Measurements from ENCODE around the gene HIF3A. TPM values are rescaled to one million over a fixed set of nuclear protein-coding genes. Genes with fewer than 3 reads are reported as not detected.

HIF3A gene
- total and polyA plus RNA-seq, 2 of the 8 experiments (the other 6 are each of a cell fraction or from before 2014, with no cell fraction given) = 38.6 to 38.8 TPM

DNA sequence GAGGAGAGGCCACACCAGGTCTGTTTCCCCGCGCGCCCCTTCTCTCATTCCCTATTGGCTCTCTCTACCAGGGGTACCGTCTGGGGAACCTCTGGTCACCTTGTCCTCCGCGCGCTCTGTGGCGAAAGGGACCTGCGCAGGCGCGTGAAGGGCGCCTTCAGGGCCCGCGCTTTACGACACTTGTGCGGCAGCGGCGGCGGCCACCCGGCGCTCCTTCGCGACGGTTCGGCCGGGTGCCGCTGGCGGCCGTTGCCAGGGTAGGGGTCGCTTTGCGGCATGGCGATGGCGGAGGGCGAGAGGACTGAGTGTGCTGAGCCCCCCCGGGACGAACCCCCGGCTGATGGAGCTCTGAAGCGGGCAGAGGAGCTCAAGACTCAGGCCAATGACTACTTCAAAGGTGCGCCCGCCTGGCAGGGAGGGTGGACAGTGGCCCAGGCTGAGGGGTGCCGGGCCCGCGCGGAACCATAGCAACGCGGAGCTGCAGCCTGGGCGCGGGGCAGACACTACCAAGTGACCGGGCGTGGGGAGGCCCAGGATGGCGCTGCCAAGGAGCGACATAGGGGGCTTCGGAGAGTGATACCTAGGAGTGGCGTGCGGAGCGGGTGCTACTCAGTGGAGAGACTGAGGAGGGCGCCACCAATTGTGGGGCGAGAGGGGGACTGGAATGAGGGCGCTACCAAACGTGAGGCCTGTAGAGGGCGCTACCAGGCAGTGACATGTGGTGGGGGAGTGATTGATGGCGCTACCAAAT is 50.2 kb downstream of the HIF3A start, which contains the start of gene PPP5C (continued):
- TF ChIP-seq RBBP5 (IDR thresholded peaks at IDR 0.05; ENCODE audit: borderline replicate concordance, low read depth, low read length) (no peak), BACH1 (IDR thresholded peaks at IDR 0.05; ENCODE audit: low read length) (no peak; the same call in 1 of the 2 replicates), BRCA1 (IDR thresholded peaks at IDR 0.05; ENCODE audit: low read depth, low read length) (no peak), POLR2AphosphoS5 (IDR thresholded peaks at IDR 0.05; ENCODE audit: low read depth, low read length) (peak; percentile 65; the same call in 1 of the 2 replicates)
- TF ChIP-seq, protein P1, sequence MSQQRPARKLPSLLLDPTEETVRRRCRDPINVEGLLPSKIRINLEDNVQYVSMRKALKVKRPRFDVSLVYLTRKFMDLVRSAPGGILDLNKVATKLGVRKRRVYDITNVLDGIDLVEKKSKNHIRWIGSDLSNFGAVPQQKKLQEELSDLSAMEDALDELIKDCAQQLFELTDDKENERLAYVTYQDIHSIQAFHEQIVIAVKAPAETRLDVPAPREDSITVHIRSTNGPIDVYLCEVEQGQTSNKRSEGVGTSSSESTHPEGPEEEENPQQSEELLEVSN (IDR thresholded peaks at IDR 0.05) = peak; percentile 65; the same call in 1 of the 2 replicates
- TF ChIP-seq, protein P2, sequence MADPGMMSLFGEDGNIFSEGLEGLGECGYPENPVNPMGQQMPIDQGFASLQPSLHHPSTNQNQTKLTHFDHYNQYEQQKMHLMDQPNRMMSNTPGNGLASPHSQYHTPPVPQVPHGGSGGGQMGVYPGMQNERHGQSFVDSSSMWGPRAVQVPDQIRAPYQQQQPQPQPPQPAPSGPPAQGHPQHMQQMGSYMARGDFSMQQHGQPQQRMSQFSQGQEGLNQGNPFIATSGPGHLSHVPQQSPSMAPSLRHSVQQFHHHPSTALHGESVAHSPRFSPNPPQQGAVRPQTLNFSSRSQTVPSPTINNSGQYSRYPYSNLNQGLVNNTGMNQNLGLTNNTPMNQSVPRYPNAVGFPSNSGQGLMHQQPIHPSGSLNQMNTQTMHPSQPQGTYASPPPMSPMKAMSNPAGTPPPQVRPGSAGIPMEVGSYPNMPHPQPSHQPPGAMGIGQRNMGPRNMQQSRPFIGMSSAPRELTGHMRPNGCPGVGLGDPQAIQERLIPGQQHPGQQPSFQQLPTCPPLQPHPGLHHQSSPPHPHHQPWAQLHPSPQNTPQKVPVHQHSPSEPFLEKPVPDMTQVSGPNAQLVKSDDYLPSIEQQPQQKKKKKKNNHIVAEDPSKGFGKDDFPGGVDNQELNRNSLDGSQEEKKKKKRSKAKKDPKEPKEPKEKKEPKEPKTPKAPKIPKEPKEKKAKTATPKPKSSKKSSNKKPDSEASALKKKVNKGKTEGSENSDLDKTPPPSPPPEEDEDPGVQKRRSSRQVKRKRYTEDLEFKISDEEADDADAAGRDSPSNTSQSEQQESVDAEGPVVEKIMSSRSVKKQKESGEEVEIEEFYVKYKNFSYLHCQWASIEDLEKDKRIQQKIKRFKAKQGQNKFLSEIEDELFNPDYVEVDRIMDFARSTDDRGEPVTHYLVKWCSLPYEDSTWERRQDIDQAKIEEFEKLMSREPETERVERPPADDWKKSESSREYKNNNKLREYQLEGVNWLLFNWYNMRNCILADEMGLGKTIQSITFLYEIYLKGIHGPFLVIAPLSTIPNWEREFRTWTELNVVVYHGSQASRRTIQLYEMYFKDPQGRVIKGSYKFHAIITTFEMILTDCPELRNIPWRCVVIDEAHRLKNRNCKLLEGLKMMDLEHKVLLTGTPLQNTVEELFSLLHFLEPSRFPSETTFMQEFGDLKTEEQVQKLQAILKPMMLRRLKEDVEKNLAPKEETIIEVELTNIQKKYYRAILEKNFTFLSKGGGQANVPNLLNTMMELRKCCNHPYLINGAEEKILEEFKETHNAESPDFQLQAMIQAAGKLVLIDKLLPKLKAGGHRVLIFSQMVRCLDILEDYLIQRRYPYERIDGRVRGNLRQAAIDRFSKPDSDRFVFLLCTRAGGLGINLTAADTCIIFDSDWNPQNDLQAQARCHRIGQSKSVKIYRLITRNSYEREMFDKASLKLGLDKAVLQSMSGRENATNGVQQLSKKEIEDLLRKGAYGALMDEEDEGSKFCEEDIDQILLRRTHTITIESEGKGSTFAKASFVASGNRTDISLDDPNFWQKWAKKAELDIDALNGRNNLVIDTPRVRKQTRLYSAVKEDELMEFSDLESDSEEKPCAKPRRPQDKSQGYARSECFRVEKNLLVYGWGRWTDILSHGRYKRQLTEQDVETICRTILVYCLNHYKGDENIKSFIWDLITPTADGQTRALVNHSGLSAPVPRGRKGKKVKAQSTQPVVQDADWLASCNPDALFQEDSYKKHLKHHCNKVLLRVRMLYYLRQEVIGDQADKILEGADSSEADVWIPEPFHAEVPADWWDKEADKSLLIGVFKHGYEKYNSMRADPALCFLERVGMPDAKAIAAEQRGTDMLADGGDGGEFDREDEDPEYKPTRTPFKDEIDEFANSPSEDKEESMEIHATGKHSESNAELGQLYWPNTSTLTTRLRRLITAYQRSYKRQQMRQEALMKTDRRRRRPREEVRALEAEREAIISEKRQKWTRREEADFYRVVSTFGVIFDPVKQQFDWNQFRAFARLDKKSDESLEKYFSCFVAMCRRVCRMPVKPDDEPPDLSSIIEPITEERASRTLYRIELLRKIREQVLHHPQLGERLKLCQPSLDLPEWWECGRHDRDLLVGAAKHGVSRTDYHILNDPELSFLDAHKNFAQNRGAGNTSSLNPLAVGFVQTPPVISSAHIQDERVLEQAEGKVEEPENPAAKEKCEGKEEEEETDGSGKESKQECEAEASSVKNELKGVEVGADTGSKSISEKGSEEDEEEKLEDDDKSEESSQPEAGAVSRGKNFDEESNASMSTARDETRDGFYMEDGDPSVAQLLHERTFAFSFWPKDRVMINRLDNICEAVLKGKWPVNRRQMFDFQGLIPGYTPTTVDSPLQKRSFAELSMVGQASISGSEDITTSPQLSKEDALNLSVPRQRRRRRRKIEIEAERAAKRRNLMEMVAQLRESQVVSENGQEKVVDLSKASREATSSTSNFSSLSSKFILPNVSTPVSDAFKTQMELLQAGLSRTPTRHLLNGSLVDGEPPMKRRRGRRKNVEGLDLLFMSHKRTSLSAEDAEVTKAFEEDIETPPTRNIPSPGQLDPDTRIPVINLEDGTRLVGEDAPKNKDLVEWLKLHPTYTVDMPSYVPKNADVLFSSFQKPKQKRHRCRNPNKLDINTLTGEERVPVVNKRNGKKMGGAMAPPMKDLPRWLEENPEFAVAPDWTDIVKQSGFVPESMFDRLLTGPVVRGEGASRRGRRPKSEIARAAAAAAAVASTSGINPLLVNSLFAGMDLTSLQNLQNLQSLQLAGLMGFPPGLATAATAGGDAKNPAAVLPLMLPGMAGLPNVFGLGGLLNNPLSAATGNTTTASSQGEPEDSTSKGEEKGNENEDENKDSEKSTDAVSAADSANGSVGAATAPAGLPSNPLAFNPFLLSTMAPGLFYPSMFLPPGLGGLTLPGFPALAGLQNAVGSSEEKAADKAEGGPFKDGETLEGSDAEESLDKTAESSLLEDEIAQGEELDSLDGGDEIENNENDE (IDR thresholded peaks at IDR 0.05; ENCODE audit: insufficient replicate concordance, low read length) = no peak

All from H1 (cell line).